ENCODE data around the gene TDRD7.

Gene TDRD7

GRCh38 chr9:97387504-97387886 lies 24.4 kb upstream of the TDRD7 start:
- DNase-seq = no peak

- no peak for DNase-seq
These were observed 23.8 kb upstream of the TDRD7 start for GRCh38 chr9:97387936-97388684.

- peak; percentile 23 to 53 for DNase-seq
These were observed 23.1 kb upstream of the TDRD7 start for GRCh38 chr9:97388721-97389238.

- no peak for DNase-seq
These were observed 22.6 kb upstream of the TDRD7 start for GRCh38 chr9:97389249-97389648.

GRCh38 chr9:97390791-97391406 lies 21.0 kb upstream of the TDRD7 start:
- no peak for DNase-seq

GRCh38 chr9:97394881-97395280 lies 17.0 kb upstream of the TDRD7 start:
- no peak for DNase-seq

- no peak for DNase-seq
These were observed 16.2 kb upstream of the TDRD7 start for GRCh38 chr9:97395745-97396144.

- no peak for DNase-seq
These were observed 15.6 kb upstream of the TDRD7 start for GRCh38 chr9:97396256-97396655.

GRCh38 chr9:97397220-97397619 lies 14.7 kb upstream of the TDRD7 start:
- no peak for DNase-seq

- DNase-seq = peak; percentile 18 to 28
These were observed 12.7 kb upstream of the TDRD7 start for GRCh38 chr9:97398999-97399758.

- DNase-seq = no peak
These were observed 8.1 kb upstream of the TDRD7 start for GRCh38 chr9:97403746-97404316.

- DNase-seq = no peak
These were observed 6.3 kb upstream of the TDRD7 start for GRCh38 chr9:97405551-97405950.

- DNase-seq = no peak
These were observed 5.2 kb upstream of the TDRD7 start for GRCh38 chr9:97406620-97407177.

- no peak for DNase-seq
These were observed 3.3 kb upstream of the TDRD7 start for GRCh38 chr9:97408562-97408961.

GRCh38 chr9:97411440-97411788 lies 482 bp upstream of the TDRD7 start:
- no peak for DNase-seq

- peak in 1 of 2 donors; percentile 51 for DNase-seq
These were observed 910 bp downstream of the TDRD7 start for GRCh38 chr9:97412626-97413385.

- DNase-seq = no peak
These were observed 1.6 kb downstream of the TDRD7 start for GRCh38 chr9:97413462-97413861.

GRCh38 chr9:97415146-97415545 lies 3.2 kb downstream of the TDRD7 start:
- no peak for DNase-seq

GRCh38 chr9:97418880-97419279 lies 7.0 kb downstream of the TDRD7 start:
- DNase-seq = no peak

- no peak for DNase-seq
These were observed 7.5 kb downstream of the TDRD7 start for GRCh38 chr9:97419309-97419867.

GRCh38 chr9:97425336-97425972 lies 13.6 kb downstream of the TDRD7 start:
- no peak for DNase-seq

GRCh38 chr9:97425973-97426336 lies 14.1 kb downstream of the TDRD7 start:
- DNase-seq = no peak

Data from bone marrow (tissue), 2 donors.